ENCODE data around the gene BTN3A1.

Gene BTN3A1
- long read RNA-seq, partial matches to known transcripts: 6 of 51 reads
- long read RNA-seq, other reads (novel, unspliced or antisense): 45 of 51 reads

DNA sequence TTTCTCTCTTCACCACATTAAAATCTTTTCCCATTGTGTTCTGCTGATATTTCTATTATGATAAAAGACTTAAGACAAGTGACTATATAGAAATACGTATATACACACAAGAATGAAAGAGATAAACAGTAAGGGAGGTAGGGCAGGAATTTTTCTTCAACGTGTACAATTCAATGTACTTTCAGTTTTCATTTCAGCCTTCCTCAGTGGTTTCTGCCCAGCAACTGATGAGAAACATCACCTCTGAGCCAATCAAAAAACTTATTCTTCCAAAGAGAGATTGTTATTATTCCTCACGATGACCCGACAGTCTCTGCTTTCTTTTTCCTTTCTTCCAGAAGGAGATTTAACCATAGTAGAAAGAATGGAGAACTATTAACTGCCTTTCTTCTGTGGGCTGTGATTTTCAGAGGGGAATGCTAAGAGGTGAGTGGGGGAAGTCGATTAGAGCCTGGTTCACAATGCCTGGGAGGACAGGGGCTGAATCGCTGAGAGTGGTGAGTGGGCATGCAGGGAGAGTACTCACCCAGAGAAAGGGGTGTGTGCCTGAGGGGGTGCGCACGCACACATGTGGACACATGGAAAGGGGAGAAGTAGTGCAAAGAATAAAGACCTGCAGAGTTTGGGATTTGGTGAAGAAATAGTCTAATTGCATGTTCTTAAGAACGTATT is at the start of gene BTN3A1:
Gene BTN3A1, plus strand, starts transcription at position 289 of the 672 bp plus-strand sequence. CDS start 3,289 bp downstream, outside the sequence.
- peak in 1 of 2 experiments; percentile 66 for DNase-seq (ENCODE audit: low read depth in 1 of 2, low spot score in 1 of 2)
- Histone ChIP-seq H3K4me3 (replicated peaks; ENCODE audit: insufficient read depth, low read length) (peak within 1 kb of the TSS; percentile 60), H3K27me3 (ENCODE audit: insufficient read depth, poor library complexity, severe bottlenecking) (no peaks in the 10 kb centered on the region), H3K27ac (replicated peaks) (peak within 1 kb of the TSS; percentile 69)
- TF ChIP-seq POLR2AphosphoS5 (IDR thresholded peaks at IDR 0.05; ENCODE audit: low read depth) (no peak), SPI1 (IDR thresholded peaks at IDR 0.05; ENCODE audit: borderline replicate concordance, low read depth) (no peak), GABPA (IDR thresholded peaks at IDR 0.05; ENCODE audit: low read depth) (no peak)
- TF ChIP-seq, protein P1, sequence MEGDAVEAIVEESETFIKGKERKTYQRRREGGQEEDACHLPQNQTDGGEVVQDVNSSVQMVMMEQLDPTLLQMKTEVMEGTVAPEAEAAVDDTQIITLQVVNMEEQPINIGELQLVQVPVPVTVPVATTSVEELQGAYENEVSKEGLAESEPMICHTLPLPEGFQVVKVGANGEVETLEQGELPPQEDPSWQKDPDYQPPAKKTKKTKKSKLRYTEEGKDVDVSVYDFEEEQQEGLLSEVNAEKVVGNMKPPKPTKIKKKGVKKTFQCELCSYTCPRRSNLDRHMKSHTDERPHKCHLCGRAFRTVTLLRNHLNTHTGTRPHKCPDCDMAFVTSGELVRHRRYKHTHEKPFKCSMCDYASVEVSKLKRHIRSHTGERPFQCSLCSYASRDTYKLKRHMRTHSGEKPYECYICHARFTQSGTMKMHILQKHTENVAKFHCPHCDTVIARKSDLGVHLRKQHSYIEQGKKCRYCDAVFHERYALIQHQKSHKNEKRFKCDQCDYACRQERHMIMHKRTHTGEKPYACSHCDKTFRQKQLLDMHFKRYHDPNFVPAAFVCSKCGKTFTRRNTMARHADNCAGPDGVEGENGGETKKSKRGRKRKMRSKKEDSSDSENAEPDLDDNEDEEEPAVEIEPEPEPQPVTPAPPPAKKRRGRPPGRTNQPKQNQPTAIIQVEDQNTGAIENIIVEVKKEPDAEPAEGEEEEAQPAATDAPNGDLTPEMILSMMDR (IDR thresholded peaks at IDR 0.05; ENCODE audit: insufficient read depth, low read length): no peak
- TF ChIP-seq, protein P2, sequence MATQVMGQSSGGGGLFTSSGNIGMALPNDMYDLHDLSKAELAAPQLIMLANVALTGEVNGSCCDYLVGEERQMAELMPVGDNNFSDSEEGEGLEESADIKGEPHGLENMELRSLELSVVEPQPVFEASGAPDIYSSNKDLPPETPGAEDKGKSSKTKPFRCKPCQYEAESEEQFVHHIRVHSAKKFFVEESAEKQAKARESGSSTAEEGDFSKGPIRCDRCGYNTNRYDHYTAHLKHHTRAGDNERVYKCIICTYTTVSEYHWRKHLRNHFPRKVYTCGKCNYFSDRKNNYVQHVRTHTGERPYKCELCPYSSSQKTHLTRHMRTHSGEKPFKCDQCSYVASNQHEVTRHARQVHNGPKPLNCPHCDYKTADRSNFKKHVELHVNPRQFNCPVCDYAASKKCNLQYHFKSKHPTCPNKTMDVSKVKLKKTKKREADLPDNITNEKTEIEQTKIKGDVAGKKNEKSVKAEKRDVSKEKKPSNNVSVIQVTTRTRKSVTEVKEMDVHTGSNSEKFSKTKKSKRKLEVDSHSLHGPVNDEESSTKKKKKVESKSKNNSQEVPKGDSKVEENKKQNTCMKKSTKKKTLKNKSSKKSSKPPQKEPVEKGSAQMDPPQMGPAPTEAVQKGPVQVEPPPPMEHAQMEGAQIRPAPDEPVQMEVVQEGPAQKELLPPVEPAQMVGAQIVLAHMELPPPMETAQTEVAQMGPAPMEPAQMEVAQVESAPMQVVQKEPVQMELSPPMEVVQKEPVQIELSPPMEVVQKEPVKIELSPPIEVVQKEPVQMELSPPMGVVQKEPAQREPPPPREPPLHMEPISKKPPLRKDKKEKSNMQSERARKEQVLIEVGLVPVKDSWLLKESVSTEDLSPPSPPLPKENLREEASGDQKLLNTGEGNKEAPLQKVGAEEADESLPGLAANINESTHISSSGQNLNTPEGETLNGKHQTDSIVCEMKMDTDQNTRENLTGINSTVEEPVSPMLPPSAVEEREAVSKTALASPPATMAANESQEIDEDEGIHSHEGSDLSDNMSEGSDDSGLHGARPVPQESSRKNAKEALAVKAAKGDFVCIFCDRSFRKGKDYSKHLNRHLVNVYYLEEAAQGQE (IDR thresholded peaks at IDR 0.05; ENCODE audit: insufficient replicate concordance, low read depth): no peak

DNA sequence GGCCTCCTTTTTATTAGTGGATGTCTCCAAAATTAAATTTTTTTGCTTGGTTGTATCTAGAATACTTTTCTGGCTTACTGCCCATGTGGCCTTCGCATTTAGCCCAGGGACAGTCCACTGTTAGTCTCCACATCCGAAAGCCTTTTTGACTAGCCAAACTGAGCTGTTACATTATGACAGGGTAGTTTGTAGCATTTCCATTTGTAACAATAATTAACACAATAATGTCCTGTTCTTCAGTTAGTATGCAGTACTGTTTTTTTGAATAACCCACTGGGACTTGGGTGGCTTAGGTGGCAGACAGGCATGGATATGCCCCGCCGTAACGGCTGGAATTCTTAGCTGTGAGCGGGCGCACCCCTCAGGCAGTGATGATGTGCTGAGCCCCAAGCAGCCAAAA is 49.8 kb upstream of the BTN3A1 start:
- no peak overlapping the region for H3K27ac ChIP-seq (replicated peaks)
- no peaks in the 10 kb centered on the region for H3K27me3 ChIP-seq (ENCODE audit: insufficient read depth, poor library complexity, severe bottlenecking)
- TF ChIP-seq GABPA (IDR thresholded peaks at IDR 0.05; ENCODE audit: low read depth) (no peak), SPI1 (IDR thresholded peaks at IDR 0.05; ENCODE audit: borderline replicate concordance, low read depth) (no peak), POLR2AphosphoS5 (IDR thresholded peaks at IDR 0.05; ENCODE audit: low read depth) (no peak)
- TF ChIP-seq, protein P1 (IDR thresholded peaks at IDR 0.05; ENCODE audit: insufficient read depth, low read length): no peak
- TF ChIP-seq, protein P2 (IDR thresholded peaks at IDR 0.05; ENCODE audit: insufficient replicate concordance, low read depth): no peak
- DNase-seq (ENCODE audit: low read depth in 1 of 2, low spot score in 1 of 2): no peak
- H3K4me3 ChIP-seq (replicated peaks; ENCODE audit: insufficient read depth, low read length): no peak overlapping the region

GRCh38 chr6:26354162-26354561 is 47.9 kb upstream of the BTN3A1 start:
- H3K4me3 ChIP-seq (replicated peaks; ENCODE audit: insufficient read depth, low read length): no peak overlapping the region
- no peaks in the 10 kb centered on the region for H3K27me3 ChIP-seq (ENCODE audit: insufficient read depth, poor library complexity, severe bottlenecking)
- no peak for DNase-seq (ENCODE audit: low read depth in 1 of 2, low spot score in 1 of 2)
- TF ChIP-seq POLR2AphosphoS5 (IDR thresholded peaks at IDR 0.05; ENCODE audit: low read depth) (no peak), GABPA (IDR thresholded peaks at IDR 0.05; ENCODE audit: low read depth) (no peak), SPI1 (IDR thresholded peaks at IDR 0.05; ENCODE audit: borderline replicate concordance, low read depth) (no peak)
- TF ChIP-seq, protein P2 (IDR thresholded peaks at IDR 0.05; ENCODE audit: insufficient replicate concordance, low read depth): no peak
- TF ChIP-seq, protein P1 (IDR thresholded peaks at IDR 0.05; ENCODE audit: insufficient read depth, low read length): no peak
- no peak overlapping the region for H3K27ac ChIP-seq (replicated peaks)
